ENCODE data around the gene SEMA5B.

Gene SEMA5B

GRCh38 chr3:123027292-123028232 lies at the start of gene SEMA5B:
Gene SEMA5B, minus strand, starts transcription at chr3:123027763. Its CDS starts 66,500 bp downstream, at chr3:122961263.
- no peak for DNase-seq

- no peak for DNase-seq
These were observed 49.2 kb upstream of the SEMA5B start for GRCh38 chr3:123076496-123077418.

GRCh38 chr3:123076112-123076495 lies 48.5 kb upstream of the SEMA5B start:
- DNase-seq, result no peak

- no peak for DNase-seq
These were observed 47.8 kb upstream of the SEMA5B start for GRCh38 chr3:123075359-123075758.

GRCh38 chr3:123072564-123072963 lies 45.0 kb upstream of the SEMA5B start:
- DNase-seq, result no peak

- DNase-seq, result no peak
These were observed 44.6 kb upstream of the SEMA5B start for GRCh38 chr3:123072152-123072551.

- no peak for DNase-seq
These were observed 44.0 kb upstream of the SEMA5B start for GRCh38 chr3:123071581-123071980.

GRCh38 chr3:123071146-123071545 lies 43.6 kb upstream of the SEMA5B start:
- DNase-seq, result no peak

- no peak for DNase-seq
These were observed 42.9 kb upstream of the SEMA5B start for GRCh38 chr3:123070510-123070909.

GRCh38 chr3:123068601-123069381 lies 41.2 kb upstream of the SEMA5B start:
- DNase-seq, result no peak

- no peak for DNase-seq
These were observed 40.4 kb upstream of the SEMA5B start for GRCh38 chr3:123067689-123068600.

- peak; percentile 34 for DNase-seq
These were observed 39.5 kb upstream of the SEMA5B start, which contains the start of gene PDIA5 for GRCh38 chr3:123066896-123067688. Gene PDIA5, plus strand, starts transcription at chr3:123067025. Its CDS starts 140 bp downstream, at chr3:123067165.

GRCh38 chr3:123066599-123066895 lies 39.0 kb upstream of the SEMA5B start:
- DNase-seq, result no peak

GRCh38 chr3:123064914-123065313 lies 37.4 kb upstream of the SEMA5B start:
- no peak for DNase-seq

GRCh38 chr3:123064506-123064905 lies 36.9 kb upstream of the SEMA5B start:
- no peak for DNase-seq

- no peak for DNase-seq
These were observed 35.5 kb upstream of the SEMA5B start for GRCh38 chr3:123063034-123063433.

GRCh38 chr3:123061856-123062255 lies 34.3 kb upstream of the SEMA5B start:
- no peak for DNase-seq

GRCh38 chr3:123060054-123060453 lies 32.5 kb upstream of the SEMA5B start:
- DNase-seq, result no peak

- DNase-seq, result no peak
These were observed 30.9 kb upstream of the SEMA5B start for GRCh38 chr3:123058505-123058904.

GRCh38 chr3:123055352-123055751 lies 27.8 kb upstream of the SEMA5B start:
- no peak for DNase-seq

- no peak for DNase-seq
These were observed 27.4 kb upstream of the SEMA5B start for GRCh38 chr3:123054931-123055330.

Data from activated CD4-positive, alpha-beta T cell treated with anti-CD3 and anti-CD28 coated beads for 1 hour (primary cell).